ENCODE data around the gene DISC1. TPM values are rescaled to one million over a fixed set of nuclear protein-coding genes. Genes with fewer than 3 reads are reported as not detected.
A peak's percentile ranks its signal among the peaks of the same experiment; 100 is the strongest.

Gene DISC1
- total and polyA plus RNA-seq, 2 donors (not counting 1 experiment from before 2014, with no cell fraction given), result 2.7 to 4.3 TPM

DNA sequence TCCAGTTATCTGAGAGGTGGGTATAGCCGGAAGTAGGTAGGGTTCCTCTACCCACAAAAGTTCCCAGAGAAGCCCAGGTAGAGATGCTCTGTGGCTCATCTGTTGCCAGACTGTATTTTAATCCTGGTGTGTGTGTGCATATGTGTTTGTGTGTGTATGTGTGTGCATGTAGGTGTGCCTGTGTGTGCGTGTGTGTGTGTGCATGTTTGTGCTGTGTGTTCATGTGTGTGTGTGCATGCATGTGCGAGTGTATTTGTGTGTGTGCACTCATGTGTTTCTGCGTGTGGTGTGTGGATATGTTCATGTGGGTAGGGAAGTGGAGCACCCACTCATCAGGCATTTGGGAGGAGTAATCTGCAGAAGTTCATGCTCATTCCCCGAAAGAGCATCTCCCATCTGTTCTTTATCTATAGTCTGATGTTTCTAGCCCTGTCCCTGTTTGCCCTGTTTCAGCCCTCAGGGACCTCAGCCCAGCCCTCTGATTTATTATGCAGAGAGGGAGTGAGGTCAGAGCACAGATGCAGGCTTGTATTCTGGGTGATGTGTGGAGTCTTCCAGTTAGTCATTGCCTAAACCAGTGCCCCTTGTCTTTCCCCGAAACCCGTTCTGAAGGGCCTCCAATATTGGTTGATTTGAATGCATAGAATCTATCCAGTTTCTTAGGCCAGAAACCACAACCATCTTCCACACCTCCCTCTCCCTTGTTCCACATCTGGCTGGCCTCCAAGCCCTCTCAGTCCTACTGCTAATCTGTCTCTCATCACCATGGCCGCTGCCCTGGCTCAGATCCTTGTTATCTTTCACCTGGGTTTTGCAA, 69.1 kb downstream of the DISC1 start:
- no peak overlapping the region for H3K27ac ChIP-seq (ENCODE audit: low read length in 2 of 2)
- Mint-ChIP-seq H3K27me3 (peaks cover 50% of the 10 kb centered on the region), H3K4me1 (peaks cover 9% of the 10 kb centered on the region), H3K27ac (no peak overlapping the region), H3K9me3 (ENCODE audit: insufficient read depth) (no peaks in the 10 kb centered on the region), H3K4me3 (no peak overlapping the region)
- peaks cover 0 to 2% (median 0%) of the 10 kb centered on the region in 3 donors for H3K9me3 ChIP-seq (ENCODE audit: control extremely low read depth in 1 of 3, control insufficient read depth in 2 of 3, insufficient read depth in 1 of 3, low read length in 2 of 3)
- H4K20me1 ChIP-seq (ENCODE audit: control insufficient read depth, insufficient read depth, low read length, poor library complexity, severe bottlenecking), result peaks cover 27% of the 10 kb centered on the region
- peaks cover 0 to 59% (median 26%) of the 10 kb centered on the region in 4 experiments for H3K27me3 ChIP-seq (replicated peaks in 1 of 4; ENCODE audit: control extremely low read depth in 1 of 4, control insufficient read depth in 3 of 4, insufficient read depth in 4 of 4, low read length in 3 of 4)
- no peak for TF ChIP-seq EZH2 (IDR thresholded peaks at IDR 0.05; ENCODE audit: borderline replicate concordance, insufficient read depth, low read depth, low read length, poor library complexity, severe bottlenecking)
- TF ChIP-seq, protein P1, sequence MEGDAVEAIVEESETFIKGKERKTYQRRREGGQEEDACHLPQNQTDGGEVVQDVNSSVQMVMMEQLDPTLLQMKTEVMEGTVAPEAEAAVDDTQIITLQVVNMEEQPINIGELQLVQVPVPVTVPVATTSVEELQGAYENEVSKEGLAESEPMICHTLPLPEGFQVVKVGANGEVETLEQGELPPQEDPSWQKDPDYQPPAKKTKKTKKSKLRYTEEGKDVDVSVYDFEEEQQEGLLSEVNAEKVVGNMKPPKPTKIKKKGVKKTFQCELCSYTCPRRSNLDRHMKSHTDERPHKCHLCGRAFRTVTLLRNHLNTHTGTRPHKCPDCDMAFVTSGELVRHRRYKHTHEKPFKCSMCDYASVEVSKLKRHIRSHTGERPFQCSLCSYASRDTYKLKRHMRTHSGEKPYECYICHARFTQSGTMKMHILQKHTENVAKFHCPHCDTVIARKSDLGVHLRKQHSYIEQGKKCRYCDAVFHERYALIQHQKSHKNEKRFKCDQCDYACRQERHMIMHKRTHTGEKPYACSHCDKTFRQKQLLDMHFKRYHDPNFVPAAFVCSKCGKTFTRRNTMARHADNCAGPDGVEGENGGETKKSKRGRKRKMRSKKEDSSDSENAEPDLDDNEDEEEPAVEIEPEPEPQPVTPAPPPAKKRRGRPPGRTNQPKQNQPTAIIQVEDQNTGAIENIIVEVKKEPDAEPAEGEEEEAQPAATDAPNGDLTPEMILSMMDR (IDR thresholded peaks at IDR 0.05), result no peak
- no peak overlapping the region for H3K4me2 ChIP-seq (replicated peaks; ENCODE audit: low read depth, low read length, poor library complexity, severe bottlenecking)
- intact Hi-C loops (cut with micrococcal nuclease), result no loop called here
- POLR2A ChIA-PET, result no interaction called here
- CTCF ChIA-PET, result interaction anchor here (0.6 kb wide), 1 partner anchor 7 kb away, joined by 3 read pairs; no protein-coding TSS in a partner anchor
- DNase-seq (no peak), ATAC-seq (ENCODE audit: low read depth) (no peak)
- H3K4me1 ChIP-seq (ENCODE audit: control insufficient read depth in 2 of 2, insufficient read depth in 2 of 2, low read length in 2 of 2), result peaks cover 6 to 10% of the 10 kb centered on the region in 2 donors
- no peak overlapping the region for H3K9ac ChIP-seq (ENCODE audit: low read length)
- H3K36me3 ChIP-seq (replicated peaks in 1 of 2; ENCODE audit: control extremely low read depth in 1 of 2, control insufficient read depth in 1 of 2, extremely low read depth in 1 of 2, insufficient read depth in 2 of 2, low read length in 1 of 2), result no peaks in the 10 kb centered on the region
- H3K4me3 ChIP-seq (ENCODE audit: control extremely low read depth in 1 of 5, extremely low read depth in 1 of 5, insufficient read depth in 1 of 5, low read depth in 2 of 5, low read length in 4 of 5), result no peak overlapping the region
- WGBS (ENCODE audit: insufficient coverage), result 94% methylated on average over 4 of the region's 8 CpGs
- peaks cover 8% of the 10 kb centered on the region for H3K79me2 ChIP-seq (ENCODE audit: control insufficient read depth, insufficient read depth, low read length)
- no peak overlapping the region for H2AFZ ChIP-seq (ENCODE audit: insufficient read depth, low read depth, low read length, poor library complexity, severe bottlenecking)

DNA sequence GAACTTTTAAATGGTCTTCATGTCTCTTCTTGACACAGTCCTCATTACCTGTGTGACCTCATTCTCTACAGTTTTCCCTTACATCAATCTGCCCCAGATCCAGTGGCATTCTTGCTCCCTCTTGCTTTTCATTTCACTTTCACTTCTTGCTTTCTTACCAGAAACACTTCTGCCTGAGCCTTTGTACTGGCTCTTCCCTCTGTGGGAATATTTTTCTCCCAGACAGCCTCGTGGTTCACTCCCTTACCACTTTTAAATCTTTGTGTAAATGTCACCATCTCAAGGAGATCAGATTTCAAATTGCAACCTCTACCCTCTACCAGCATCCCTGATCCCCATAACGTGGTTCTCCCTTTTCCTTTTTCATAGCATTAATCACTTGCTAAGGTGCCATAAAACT, 73.2 kb downstream of the DISC1 start:
- DNase-seq (no peak), ATAC-seq (ENCODE audit: low read depth) (no peak)
- TF ChIP-seq EZH2 (IDR thresholded peaks at IDR 0.05; ENCODE audit: borderline replicate concordance, insufficient read depth, low read depth, low read length, poor library complexity, severe bottlenecking), result no peak
- TF ChIP-seq, protein P1 (IDR thresholded peaks at IDR 0.05), result no peak
- Histone ChIP-seq H3K4me2 (replicated peaks; ENCODE audit: low read depth, low read length, poor library complexity, severe bottlenecking) (peak overlapping the region; percentile 3), H3K27me3 (replicated peaks in 1 of 4; ENCODE audit: control extremely low read depth in 1 of 4, control insufficient read depth in 3 of 4, insufficient read depth in 4 of 4, low read length in 3 of 4) (peaks cover 0 to 28% (median 9%) of the 10 kb centered on the region in 4 experiments), H3K4me3 (ENCODE audit: control extremely low read depth in 1 of 5, extremely low read depth in 1 of 5, insufficient read depth in 1 of 5, low read depth in 2 of 5, low read length in 4 of 5) (no peak overlapping the region), H3K9ac (ENCODE audit: low read length) (no peak overlapping the region), H3K27ac (ENCODE audit: low read length in 2 of 2) (no peak overlapping the region), H2AFZ (ENCODE audit: insufficient read depth, low read depth, low read length, poor library complexity, severe bottlenecking) (no peak overlapping the region), H3K4me1 (ENCODE audit: control insufficient read depth in 2 of 2, insufficient read depth in 2 of 2, low read length in 2 of 2) (peaks cover 4 to 8% of the 10 kb centered on the region in 2 donors), H3K9me3 (ENCODE audit: control extremely low read depth in 1 of 3, control insufficient read depth in 2 of 3, insufficient read depth in 1 of 3, low read length in 2 of 3) (no peaks in the 10 kb centered on the region), H4K20me1 (ENCODE audit: control insufficient read depth, insufficient read depth, low read length, poor library complexity, severe bottlenecking) (no peaks in the 10 kb centered on the region), H3K79me2 (ENCODE audit: control insufficient read depth, insufficient read depth, low read length) (no peaks in the 10 kb centered on the region), H3K36me3 (replicated peaks in 1 of 2; ENCODE audit: control extremely low read depth in 1 of 2, control insufficient read depth in 1 of 2, extremely low read depth in 1 of 2, insufficient read depth in 2 of 2, low read length in 1 of 2) (no peaks in the 10 kb centered on the region)
- POLR2A ChIA-PET, result no interaction called here
- WGBS (ENCODE audit: insufficient coverage), result 36% methylated on average over 2 of the region's 2 CpGs
- no peaks in the 10 kb centered on the region for H3K9me3 Mint-ChIP-seq (ENCODE audit: insufficient read depth)
- H3K27me3 Mint-ChIP-seq, result peaks cover 35% of the 10 kb centered on the region
- H3K27ac Mint-ChIP-seq, result no peak overlapping the region
- peaks cover 9% of the 10 kb centered on the region for H3K4me1 Mint-ChIP-seq
- H3K4me3 Mint-ChIP-seq, result no peak overlapping the region
- CTCF ChIA-PET, result no interaction called here
- intact Hi-C loops (cut with micrococcal nuclease), result no loop called here
